NOMO-1 treated with dmso at 0.1 percent for 144 hours (cell line): ENCODE results near the gene GOLGA8R.
"Not testable (repeated sequence)": the region's sequence is repeated elsewhere in the genome, so short reads cannot be mapped to it uniquely, and the experiment has no call there.

Experiments used
- DNase-seq: peaks from one replicate; lab custom pipeline; 2025; ENCODE audit not compliant: unreplicated experiment; lab: John Stamatoyannopoulos, UW

Gene GOLGA8R

DNA sequence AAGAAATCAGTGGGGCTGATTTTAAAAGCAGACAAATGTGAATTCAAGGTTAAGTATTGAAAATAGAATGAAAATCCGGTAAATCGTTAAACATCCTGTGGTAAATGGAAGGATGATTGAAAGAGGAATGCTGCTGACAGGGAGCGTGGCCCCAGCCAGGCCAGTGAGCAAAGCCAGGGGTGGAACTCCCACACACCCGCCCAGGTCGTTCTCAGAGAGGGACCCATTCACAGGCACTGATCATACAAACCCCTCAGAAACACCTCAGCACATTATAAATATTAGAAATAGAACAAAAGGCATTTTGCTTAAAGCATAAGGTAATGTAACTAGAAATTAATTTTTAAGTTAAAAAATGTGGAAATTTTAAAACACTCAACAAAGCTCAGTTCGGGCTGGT, 59.0 kb downstream of the GOLGA8R start:
- not testable (repeated sequence) for DNase-seq
